GM18870 (cell line): ENCODE results near the gene ARID1B.

ENCODE experiments used
- ATAC-seq: cut with Tn5 transposase; IDR thresholded peaks from one replicate; pipeline ENCODE4 v1.9.1; 2021; ENCODE audit warnings: moderate library complexity; ENCODE audit not compliant: unreplicated experiment

Gene ARID1B

DNA sequence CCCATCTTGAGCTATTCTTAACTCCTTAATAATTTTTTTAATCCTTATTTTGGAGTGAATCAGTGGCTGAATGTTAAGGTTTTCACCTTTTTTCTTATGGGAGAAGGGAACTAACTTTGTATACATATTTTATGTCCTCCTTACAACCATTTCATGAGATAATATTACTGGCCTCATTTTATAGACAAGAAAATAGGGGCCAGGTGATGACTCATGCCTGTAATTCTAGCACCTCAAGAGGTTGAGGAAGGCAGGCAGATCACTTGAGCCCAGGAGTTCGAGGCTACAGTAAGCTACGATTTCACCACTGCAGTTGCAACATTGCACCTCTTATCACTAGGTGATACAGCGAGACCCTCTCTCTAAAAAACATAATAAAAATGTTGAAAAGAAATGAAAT, 417.5 kb downstream of the ARID1B start:
- no peak for ATAC-seq

- ATAC-seq, result no peak
These were observed 419.2 kb downstream of the ARID1B start for GRCh38 chr6:157196391-157196790.

GRCh38 chr6:157198425-157199279, 421.5 kb downstream of the ARID1B start:
- ATAC-seq, result no peak

DNA sequence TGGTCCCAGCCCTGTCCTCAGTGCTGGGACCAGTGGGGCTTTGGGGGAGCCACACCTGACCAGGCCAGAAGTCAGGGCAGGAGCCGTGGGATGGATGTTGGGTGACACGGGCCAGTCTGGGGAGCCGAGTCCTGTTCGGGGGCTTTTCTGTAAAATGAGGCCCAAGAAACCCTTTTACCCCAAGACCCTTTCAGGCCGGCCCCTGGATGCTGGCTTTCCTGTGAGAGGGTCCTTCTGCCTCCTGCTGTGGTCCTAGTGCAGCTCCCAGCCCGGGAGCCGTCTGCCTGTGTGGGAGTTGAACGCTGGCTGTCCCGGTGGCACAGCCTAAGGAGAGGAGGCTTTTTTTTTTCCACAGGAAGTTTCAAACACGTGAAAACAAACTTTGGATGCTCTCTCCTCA, 422.9 kb downstream of the ARID1B start:
- no peak for ATAC-seq

- no peak for ATAC-seq
These were observed 423.4 kb downstream of the ARID1B start for GRCh38 chr6:157200611-157201010.

- no peak for ATAC-seq
These were observed 423.9 kb downstream of the ARID1B start for GRCh38 chr6:157201083-157201482.

DNA sequence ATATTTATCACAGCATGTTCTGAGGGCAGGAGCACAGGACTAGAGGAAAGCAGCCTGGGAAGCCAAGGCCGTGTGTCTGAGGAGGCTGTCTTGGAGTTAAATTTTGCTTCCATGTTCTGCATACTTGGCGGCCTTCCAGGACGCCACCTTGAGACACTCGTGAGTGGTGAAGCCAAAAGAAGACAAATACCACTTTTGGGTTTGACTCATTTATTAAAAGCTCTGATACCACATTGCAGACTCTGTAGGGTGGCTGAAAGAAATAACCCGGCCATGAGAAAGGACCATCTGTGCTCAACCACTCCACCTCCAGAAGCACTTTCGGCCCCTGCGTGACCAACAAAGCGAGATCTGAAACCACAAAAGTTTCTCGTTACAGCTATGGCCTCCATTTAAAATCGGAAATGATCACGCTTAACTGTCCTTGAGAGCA, 426.1 kb downstream of the ARID1B start:
- peak; percentile 95 for ATAC-seq

DNA sequence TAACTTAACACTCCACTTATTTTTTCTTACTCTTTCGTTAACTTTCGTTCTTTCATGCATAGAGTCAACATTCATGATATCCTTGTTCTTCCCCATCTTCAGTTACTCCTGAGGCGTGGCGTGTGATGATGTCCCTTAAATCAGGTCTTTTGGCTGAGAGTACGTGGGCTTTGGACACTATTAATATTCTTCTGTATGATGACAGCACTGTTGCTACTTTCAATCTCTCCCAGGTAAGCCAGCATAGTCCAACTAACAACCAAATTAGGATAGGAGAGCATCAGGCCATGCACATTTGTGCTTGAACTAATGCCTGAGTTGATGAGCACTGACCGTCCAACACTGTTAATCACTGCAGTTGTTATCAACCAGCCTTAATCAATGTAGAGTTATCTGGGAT, 426.6 kb downstream of the ARID1B start:
- peak; percentile 27 for ATAC-seq

DNA sequence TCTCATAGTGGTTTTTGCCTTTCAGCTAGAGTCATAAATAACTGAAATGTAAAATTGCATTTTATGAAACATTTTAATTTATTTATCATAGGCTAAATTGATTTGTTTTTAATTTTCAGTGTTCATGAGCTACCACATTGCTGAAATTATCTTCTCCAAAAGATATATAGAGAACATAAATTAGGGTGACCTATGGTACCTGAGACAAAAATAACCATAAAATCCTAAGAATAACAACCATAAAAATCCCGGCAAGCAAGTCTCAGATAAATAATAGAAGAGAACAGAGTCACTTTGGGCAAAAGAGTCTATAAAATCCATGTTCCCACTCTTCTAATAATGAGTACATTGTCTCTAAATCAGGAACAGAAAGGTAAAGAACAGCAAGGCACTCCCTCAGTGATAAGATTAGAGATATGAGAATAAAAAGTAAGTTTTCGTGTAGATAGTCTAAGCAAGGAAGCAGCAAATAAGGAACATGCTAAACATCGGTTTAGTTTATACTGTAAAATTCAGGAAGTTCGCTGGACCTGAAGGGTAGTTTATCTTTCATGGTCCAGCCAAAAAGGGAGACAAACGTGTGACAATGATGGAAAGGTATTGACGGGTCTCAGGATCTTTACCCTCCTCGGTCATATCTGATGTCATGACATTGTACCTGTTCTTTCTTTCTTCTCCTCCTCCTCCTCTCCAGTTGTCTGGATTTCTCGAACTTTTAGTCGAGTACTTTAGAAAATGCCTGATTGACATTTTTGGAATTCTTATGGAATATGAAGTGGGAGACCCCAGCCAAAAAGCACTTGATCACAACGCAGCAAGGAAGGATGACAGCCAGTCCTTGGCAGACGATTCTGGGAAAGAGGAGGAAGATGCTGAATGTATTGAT, 428.5 kb downstream of the ARID1B start:
- no peak for ATAC-seq

GRCh38 chr6:157206359-157206815, 429.2 kb downstream of the ARID1B start:
- no peak for ATAC-seq

GRCh38 chr6:157207521-157208076, 430.4 kb downstream of the ARID1B start:
- no peak for ATAC-seq

- no peak for ATAC-seq
These were observed 432.8 kb downstream of the ARID1B start for GRCh38 chr6:157209865-157210530.

DNA sequence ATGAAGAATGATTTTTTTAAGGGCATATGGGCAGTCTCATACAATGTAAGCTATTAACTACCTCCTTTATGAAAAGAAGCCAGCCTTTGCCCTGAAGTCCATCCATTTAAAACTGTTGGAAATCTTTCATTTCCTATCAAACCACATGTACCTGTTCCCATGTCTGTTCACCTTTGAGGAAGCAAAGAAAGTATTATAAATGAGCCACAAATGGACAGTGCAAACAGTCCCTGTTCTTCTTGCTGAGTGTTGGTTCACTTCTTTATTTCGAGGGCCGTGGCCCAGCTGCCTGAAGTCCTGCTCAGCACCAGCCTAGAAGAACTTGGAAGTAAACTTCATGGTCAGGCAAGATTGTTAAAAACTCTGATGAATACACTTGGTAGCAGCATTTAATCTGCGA, 433.8 kb downstream of the ARID1B start:
- ATAC-seq, result no peak

GRCh38 chr6:157211603-157212455, 434.7 kb downstream of the ARID1B start:
- no peak for ATAC-seq

DNA sequence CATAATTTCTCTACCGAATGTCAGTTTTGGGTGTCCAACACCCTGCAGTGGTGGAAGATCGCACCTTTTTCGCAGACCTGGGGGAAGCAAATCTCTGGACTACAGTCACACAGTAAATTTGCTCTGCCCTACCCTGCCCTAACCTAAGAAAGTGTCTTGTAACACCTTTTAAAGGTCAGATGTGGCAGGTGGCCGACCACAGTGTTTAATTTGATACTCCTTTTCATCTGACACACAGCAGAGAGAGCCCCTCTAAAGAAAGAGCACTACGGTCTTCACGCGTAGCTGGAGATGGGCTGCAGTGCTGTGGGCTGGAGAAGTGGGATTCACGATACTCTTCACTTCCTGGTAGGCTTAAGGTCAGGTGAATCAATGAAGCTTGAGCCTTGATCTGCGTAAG, 436.2 kb downstream of the ARID1B start:
- ATAC-seq, result no peak

DNA sequence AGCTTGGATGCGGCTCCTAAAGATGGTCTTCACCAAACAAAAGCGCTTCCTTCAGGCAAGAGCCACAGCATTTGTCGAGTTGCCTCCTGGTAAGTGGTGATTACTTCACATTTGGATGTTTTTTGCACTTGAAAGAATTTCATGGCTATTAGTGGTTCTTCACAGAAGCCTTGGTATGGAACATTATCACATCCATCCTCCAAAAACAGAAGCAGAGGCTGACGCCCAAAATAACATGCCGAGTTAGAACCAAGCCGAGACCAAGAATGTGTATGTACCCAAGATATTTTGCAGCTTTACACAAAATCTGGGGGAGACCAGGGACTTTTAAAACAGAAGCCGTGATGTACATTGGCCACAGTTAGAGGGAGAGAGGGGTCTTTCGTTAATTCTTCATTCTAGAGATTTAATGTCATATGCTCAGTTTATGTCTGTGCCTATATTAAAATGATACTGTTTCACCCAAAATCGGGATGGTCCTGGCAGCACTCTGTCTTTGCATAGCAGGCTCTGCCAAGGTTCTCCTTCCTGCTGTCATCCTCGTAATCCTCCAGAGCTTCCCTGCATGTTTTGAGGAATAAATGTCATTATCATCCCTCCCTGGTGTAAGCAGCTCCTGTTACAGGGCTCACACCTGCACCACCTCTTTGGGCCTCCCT, 436.9 kb downstream of the ARID1B start:
- ATAC-seq, result no peak

GRCh38 chr6:157215717-157216116, 438.5 kb downstream of the ARID1B start:
- no peak for ATAC-seq

GRCh38 chr6:157216570-157216969, 439.4 kb downstream of the ARID1B start:
- ATAC-seq, result no peak

DNA sequence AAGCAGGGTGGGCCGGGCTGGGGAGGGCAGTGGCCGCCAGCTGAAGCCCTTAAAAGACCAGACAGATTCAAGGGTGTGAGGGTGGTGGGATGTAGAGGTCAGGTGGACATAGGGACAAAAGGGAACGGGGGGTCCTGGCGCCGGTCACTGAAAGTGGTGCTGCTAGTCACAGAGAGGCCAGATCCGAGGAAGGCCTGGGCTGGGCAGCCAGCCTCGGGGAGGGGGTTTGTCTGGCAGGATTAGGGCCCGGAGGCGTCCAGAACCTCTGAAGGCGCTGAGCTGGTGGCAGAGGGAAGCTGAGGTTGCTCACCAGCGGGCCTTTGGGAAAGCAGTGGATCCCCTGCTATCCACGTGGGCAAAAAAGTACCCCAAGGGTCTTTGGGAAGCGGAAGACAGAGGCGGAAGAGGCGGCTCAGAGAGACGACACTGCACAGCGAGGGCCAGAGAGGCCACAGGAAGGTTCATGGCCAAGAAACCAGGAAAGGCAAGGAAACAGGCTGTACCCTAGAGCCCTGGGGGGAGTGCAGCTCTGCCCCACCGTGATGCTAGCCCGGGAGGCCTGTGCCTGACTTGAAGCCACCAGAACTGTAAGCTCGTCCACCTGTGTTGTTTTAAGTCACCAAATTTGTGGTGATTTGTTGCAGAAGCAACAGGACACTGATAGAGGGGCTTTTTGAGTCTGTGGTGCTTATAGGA, 440.2 kb downstream of the ARID1B start:
- ATAC-seq, result no peak
